ENCODE data around the gene MAP7D1.
"Not testable (repeated sequence)": the region's sequence is repeated elsewhere in the genome, so short reads cannot be mapped to it uniquely, and the experiment has no call there.

Gene MAP7D1

GRCh38 chr1:36172017-36172747, 16.2 kb downstream of the MAP7D1 start:
- no peak for DNase-seq

GRCh38 chr1:36172983-36173382, 17.0 kb downstream of the MAP7D1 start:
- no peak for DNase-seq

GRCh38 chr1:36174713-36175112, 18.8 kb downstream of the MAP7D1 start:
- DNase-seq, result no peak

GRCh38 chr1:36175137-36176095, 19.5 kb downstream of the MAP7D1 start:
- DNase-seq, result no peak

- no peak for DNase-seq
Observed at GRCh38 chr1:36176106-36176949, 20.4 kb downstream of the MAP7D1 start.

GRCh38 chr1:36177589-36178431, 21.9 kb downstream of the MAP7D1 start:
- DNase-seq, result no peak

GRCh38 chr1:36178471-36179219, 22.7 kb downstream of the MAP7D1 start:
- DNase-seq, result no peak

GRCh38 chr1:36179220-36179600, 23.2 kb downstream of the MAP7D1 start:
- no peak for DNase-seq

- DNase-seq, result no peak
Observed at GRCh38 chr1:36182734-36183133, 26.8 kb downstream of the MAP7D1 start.

- no peak for DNase-seq
Observed at GRCh38 chr1:36183309-36183856, 27.4 kb downstream of the MAP7D1 start.

GRCh38 chr1:36187800-36188593, 32.0 kb downstream of the MAP7D1 start:
- DNase-seq, result peak; percentile 77

- DNase-seq, result not testable (repeated sequence)
Observed at GRCh38 chr1:36196805-36197204, 40.8 kb downstream of the MAP7D1 start.

- no peak for DNase-seq
Observed at GRCh38 chr1:36198641-36199040, 42.7 kb downstream of the MAP7D1 start.

- DNase-seq, result no peak
Observed at GRCh38 chr1:36199934-36200741, 44.2 kb downstream of the MAP7D1 start.

GRCh38 chr1:36203027-36203553, 47.1 kb downstream of the MAP7D1 start:
- no peak for DNase-seq

GRCh38 chr1:36203554-36204346, 47.8 kb downstream of the MAP7D1 start:
- no peak for DNase-seq

GRCh38 chr1:36204347-36204909, 48.5 kb downstream of the MAP7D1 start:
- no peak for DNase-seq

Data from activated naive CD4-positive, alpha-beta T cell treated with anti-CD3 and anti-CD28 coated beads, Interleukin-2, amount 50 U/mL, for 16 hours (primary cell).